HG02885 (cell line): ENCODE results near the gene AP4B1.
A peak's percentile ranks its signal among the peaks of the same experiment; 100 is the strongest.
"Not testable (repeated sequence)": the region's sequence is repeated elsewhere in the genome, so short reads cannot be mapped to it uniquely, and the experiment has no call there.

Experiments used
- ATAC-seq: cut with Tn5 transposase; IDR thresholded peaks from one replicate; pipeline ENCODE4 v1.9.1; 2021; ENCODE audit warnings: mild to moderate bottlenecking; ENCODE audit not compliant: unreplicated experiment, poor library complexity

AP4B1 gene

GRCh38 chr1:113860891-113861290 lies 43.7 kb downstream of the AP4B1 start:
- no peak for ATAC-seq

GRCh38 chr1:113859478-113860175 lies 45.0 kb downstream of the AP4B1 start:
- ATAC-seq = peak; percentile 89

GRCh38 chr1:113858982-113859381 lies 45.6 kb downstream of the AP4B1 start:
- no peak for ATAC-seq

GRCh38 chr1:113858418-113858817 lies 46.2 kb downstream of the AP4B1 start:
- ATAC-seq = peak; percentile 38

GRCh38 chr1:113857776-113858175 lies 46.8 kb downstream of the AP4B1 start:
- no peak for ATAC-seq

GRCh38 chr1:113856401-113856790 lies 48.2 kb downstream of the AP4B1 start:
- no peak for ATAC-seq

- no peak for ATAC-seq
Observed at GRCh38 chr1:113855630-113856400, 48.8 kb downstream of the AP4B1 start.

GRCh38 chr1:113854234-113854633 lies 50.4 kb downstream of the AP4B1 start:
- ATAC-seq = no peak

GRCh38 chr1:113852694-113853093 lies 51.9 kb downstream of the AP4B1 start:
- not testable (repeated sequence) for ATAC-seq

- ATAC-seq = no peak
Observed at GRCh38 chr1:113850127-113850796, 54.3 kb downstream of the AP4B1 start.

- ATAC-seq = no peak
Observed at GRCh38 chr1:113849072-113849471, 55.5 kb downstream of the AP4B1 start.

- no peak for ATAC-seq
Observed at GRCh38 chr1:113846391-113847035, 58.1 kb downstream of the AP4B1 start.
